Adipocyte (in vitro differentiated cells): ENCODE data around the gene MED25.

ENCODE experiments used
- DNase-seq: peaks from one replicate; pipeline ENCODE4 v3.0.0-alpha.2; 2015; ENCODE audit warnings: low read depth
- H3K27me3 ChIP-seq: replicated peaks from 2 replicates; pipeline ENCODE4 v1.7.0; 2013; ENCODE audit warnings: mild to moderate bottlenecking, low read length, moderate library complexity; ENCODE audit not compliant: control insufficient read depth, insufficient read depth
- H3K36me3 ChIP-seq: 2 replicates; pipeline ENCODE4 v1.7.0; 2013; ENCODE audit warnings: low read length, mild to moderate bottlenecking, moderate library complexity; ENCODE audit not compliant: control insufficient read depth, insufficient read depth, severe bottlenecking
- H3K4me1 ChIP-seq: 2 replicates; pipeline ENCODE4 v1.7.0; 2013; ENCODE audit warnings: mild to moderate bottlenecking, low read length, moderate library complexity; ENCODE audit not compliant: control insufficient read depth, insufficient read depth
- H3K4me3 ChIP-seq: 2 replicates; pipeline ENCODE4 v1.7.0; 2013; ENCODE audit warnings: mild to moderate bottlenecking, low read length, moderate library complexity
- H3K9ac ChIP-seq: 2 replicates; pipeline ENCODE4 v1.7.0; 2013; ENCODE audit warnings: mild to moderate bottlenecking, low read length, moderate library complexity
- H3K9me3 ChIP-seq: 2 replicates; pipeline ENCODE4 v1.7.0; 2013; ENCODE audit warnings: mild to moderate bottlenecking, low read length, moderate library complexity; ENCODE audit not compliant: control insufficient read depth

MED25 gene

DNA sequence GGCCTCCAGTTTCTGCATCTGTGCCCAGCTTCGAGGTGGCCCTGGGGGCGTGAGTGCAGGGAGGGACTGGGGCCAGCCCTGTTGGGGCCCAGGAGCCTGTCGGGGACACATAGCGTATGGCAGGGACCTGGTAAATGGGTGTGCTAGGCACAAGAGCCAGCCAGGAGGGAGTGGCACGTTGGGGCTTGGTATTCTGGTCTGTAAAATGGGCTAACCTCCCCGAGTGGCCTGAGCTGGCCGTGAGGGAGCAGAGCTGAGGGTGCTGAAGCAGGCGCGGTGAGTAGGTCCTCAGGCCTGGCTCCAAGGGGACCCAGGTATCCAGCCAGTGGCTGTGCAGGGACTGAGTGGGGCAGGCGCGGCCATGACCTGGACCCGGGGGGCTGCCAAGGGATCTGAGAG, 37.2 kb downstream of the MED25 start:
- H3K27me3 ChIP-seq, result no peaks in the 10 kb centered on the region
- H3K36me3 ChIP-seq, result peaks cover 45% of the 10 kb centered on the region
- no peak for DNase-seq
- H3K9me3 ChIP-seq, result no peaks in the 10 kb centered on the region
- H3K9ac ChIP-seq, result no peak overlapping the region
- no peak overlapping the region for H3K4me3 ChIP-seq
- H3K4me1 ChIP-seq, result peaks cover 19% of the 10 kb centered on the region

- no peak for DNase-seq
- peaks cover 51% of the 10 kb centered on the region for H3K36me3 ChIP-seq
Measured at GRCh38 chr19:49855676-49856573, 37.8 kb downstream of the MED25 start.

DNA sequence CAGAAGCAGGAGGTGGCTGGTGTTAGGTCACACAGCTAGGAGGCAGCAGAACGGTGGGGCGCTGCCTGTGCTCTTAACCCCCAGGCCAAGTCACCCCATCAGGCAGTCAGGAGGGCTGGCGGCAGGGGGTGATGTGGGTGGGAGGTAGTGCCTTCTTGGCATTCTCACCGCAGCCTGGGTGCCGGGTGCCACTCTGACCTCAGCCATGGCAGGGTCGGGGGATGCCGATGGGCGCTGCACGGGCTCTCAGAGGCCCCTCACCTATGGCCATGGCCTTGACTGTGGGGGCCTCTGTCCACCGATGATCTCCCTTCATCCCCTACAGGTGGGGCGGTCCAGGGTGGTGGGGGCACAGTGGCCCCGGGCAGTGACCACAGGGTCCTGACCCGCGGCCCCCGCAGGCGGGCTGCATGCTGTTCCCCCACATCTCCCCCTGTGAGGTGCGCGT, 38.5 kb downstream of the MED25 start:
- DNase-seq, result no peak
- Histone ChIP-seq H3K27me3 (no peaks in the 10 kb centered on the region), H3K9ac (no peak overlapping the region), H3K9me3 (no peaks in the 10 kb centered on the region), H3K36me3 (peaks cover 55% of the 10 kb centered on the region), H3K4me3 (no peak overlapping the region), H3K4me1 (peaks cover 18% of the 10 kb centered on the region)

More at GRCh38 chr19:49855676-49856573, 37.8 kb downstream of the MED25 start:
- no peak overlapping the region for H3K9ac ChIP-seq
- no peak overlapping the region for H3K4me3 ChIP-seq
- H3K4me1 ChIP-seq, result peaks cover 18% of the 10 kb centered on the region
- H3K27me3 ChIP-seq, result no peaks in the 10 kb centered on the region
- H3K9me3 ChIP-seq, result no peaks in the 10 kb centered on the region

- no peak for DNase-seq
- peaks cover 58% of the 10 kb centered on the region for H3K36me3 ChIP-seq
Measured at GRCh38 chr19:49857061-49857837, 39.2 kb downstream of the MED25 start.

DNA sequence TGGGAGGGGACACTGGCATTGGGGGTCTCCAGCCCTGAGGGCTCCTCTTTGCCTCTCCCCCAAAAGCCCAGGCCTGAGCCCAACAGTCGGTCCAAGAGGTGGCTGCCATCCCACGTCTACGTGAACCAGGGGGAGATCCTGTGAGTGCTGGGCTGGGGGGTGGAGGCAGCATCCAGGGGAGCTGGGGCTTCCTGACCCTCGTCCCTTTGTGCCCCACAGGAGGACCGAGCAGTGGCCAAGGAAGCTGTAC, 39.7 kb downstream of the MED25 start:
- Histone ChIP-seq H3K9ac (no peak overlapping the region), H3K4me1 (peaks cover 9% of the 10 kb centered on the region), H3K9me3 (no peaks in the 10 kb centered on the region), H3K36me3 (peaks cover 58% of the 10 kb centered on the region), H3K4me3 (no peak overlapping the region), H3K27me3 (no peaks in the 10 kb centered on the region)
- DNase-seq, result no peak

More at GRCh38 chr19:49857061-49857837, 39.2 kb downstream of the MED25 start:
- Histone ChIP-seq H3K9ac (no peak overlapping the region), H3K27me3 (no peaks in the 10 kb centered on the region), H3K4me1 (peaks cover 14% of the 10 kb centered on the region), H3K4me3 (no peak overlapping the region), H3K9me3 (no peaks in the 10 kb centered on the region)

DNA sequence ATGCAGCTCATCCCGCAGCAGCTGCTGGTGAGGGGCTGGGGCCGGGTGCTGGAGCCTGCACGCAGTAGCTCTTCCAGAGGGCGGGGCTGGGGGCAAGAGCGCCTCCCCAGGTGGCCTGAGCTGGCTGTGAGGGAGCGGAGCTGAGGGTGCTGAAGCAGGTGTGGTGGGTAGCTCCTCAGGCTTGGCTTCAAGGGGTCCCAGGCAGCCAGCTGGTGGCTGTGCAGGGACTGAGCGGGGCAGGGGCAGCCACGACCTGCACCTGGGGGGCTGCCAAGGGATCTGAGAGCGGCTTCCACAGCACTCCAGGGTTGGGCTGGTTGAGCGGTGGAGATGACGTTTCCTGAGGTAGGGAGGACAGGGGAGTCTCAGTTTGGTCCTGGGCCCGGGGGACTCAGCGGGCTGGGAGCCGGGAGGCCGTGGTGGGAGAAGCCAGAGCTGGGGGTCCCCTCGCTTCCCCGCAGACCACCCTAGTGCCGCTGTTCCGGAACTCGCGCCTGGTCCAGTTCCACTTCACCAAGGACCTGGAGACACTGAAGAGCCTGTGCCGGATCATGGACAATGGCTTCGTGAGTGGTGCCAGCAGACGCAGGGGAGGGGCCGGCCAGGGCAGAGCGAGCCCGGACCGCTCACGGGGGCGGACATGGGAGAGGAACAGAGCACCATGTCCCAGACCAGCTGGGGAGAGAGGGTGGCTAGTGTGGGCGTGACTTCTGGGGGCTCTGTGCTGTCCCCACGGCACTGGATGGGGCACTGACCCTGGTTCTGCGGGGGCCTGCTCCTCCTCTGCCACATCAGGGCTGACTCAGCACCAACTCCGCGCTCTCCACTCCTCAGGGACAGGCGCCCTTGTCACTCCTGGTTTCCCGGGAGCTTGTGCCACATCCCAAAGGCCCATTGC, 40.2 kb downstream of the MED25 start:
- H3K4me1 ChIP-seq, result peaks cover 8% of the 10 kb centered on the region
- H3K9ac ChIP-seq, result no peak overlapping the region
- no peak for DNase-seq
- H3K27me3 ChIP-seq, result no peaks in the 10 kb centered on the region
- no peak overlapping the region for H3K4me3 ChIP-seq
- H3K9me3 ChIP-seq, result no peaks in the 10 kb centered on the region
- peaks cover 62% of the 10 kb centered on the region for H3K36me3 ChIP-seq

DNA sequence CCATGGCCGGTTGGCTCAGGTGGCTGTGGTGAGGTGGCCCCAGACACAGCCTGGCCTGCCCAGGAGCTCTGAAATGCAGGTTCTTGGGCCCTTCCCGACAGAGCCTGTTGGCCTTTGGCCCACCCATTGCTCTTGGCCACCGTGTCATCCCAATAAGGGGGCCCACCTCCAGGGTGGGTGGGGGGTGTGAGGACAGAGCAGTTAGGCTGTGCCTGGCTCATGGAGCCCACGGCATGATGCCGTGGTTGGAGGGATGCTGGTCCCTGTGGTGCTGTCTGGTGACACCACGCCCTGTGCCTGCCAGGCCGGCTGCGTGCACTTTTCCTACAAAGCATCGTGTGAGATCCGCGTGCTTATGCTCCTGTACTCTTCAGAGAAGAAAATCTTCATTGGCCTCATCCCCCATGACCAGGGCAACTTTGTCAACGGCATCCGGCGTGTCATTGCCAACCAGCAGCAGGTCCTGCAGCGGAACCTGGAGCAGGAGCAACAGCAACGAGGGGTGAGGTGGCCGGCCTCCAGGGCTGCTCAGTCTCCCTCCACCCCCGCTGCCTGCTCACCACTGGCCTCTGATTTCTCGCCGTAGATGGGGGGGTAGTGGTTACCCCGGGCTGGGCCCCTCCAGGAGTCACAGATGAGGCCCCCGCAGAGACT, 41.7 kb downstream of the MED25 start:
- no peak for DNase-seq
- Histone ChIP-seq H3K9me3 (no peaks in the 10 kb centered on the region), H3K36me3 (peaks cover 71% of the 10 kb centered on the region), H3K4me1 (peaks cover 5% of the 10 kb centered on the region), H3K9ac (no peak overlapping the region), H3K27me3 (no peaks in the 10 kb centered on the region), H3K4me3 (no peak overlapping the region)

GRCh38 chr19:49860336-49861102, 42.4 kb downstream of the MED25 start:
- Histone ChIP-seq H3K4me1 (peaks cover 10% of the 10 kb centered on the region), H3K36me3 (peaks cover 64% of the 10 kb centered on the region), H3K9me3 (no peaks in the 10 kb centered on the region), H3K9ac (peak overlapping the region; percentile 52), H3K4me3 (no peak overlapping the region), H3K27me3 (no peaks in the 10 kb centered on the region)
- DNase-seq, result no peak

GRCh38 chr19:49861107-49861506, 43.0 kb downstream of the MED25 start:
- H3K9me3 ChIP-seq, result no peaks in the 10 kb centered on the region
- peaks cover 15% of the 10 kb centered on the region for H3K4me1 ChIP-seq
- no peak for DNase-seq
- H3K27me3 ChIP-seq, result no peaks in the 10 kb centered on the region
- peaks cover 58% of the 10 kb centered on the region for H3K36me3 ChIP-seq
- H3K4me3 ChIP-seq, result no peak overlapping the region
- H3K9ac ChIP-seq, result peak overlapping the region; percentile 52
